ENCODE measurements around the gene PSMG3.

The PSMG3 gene

GRCh38 chr7:1555046-1555812 lies 14.6 kb downstream of the PSMG3 start:
- in situ Hi-C loops (cut with MboI; ENCODE audit: low sequenced_read_pairs): no loop called here
- H3K27me3 ChIP-seq (ENCODE audit: low read depth): no peaks in the 10 kb centered on the region
- H3K36me3 ChIP-seq (replicated peaks): no peaks in the 10 kb centered on the region
- H3K4me3 ChIP-seq: no peak overlapping the region
- H3K9me3 ChIP-seq: no peaks in the 10 kb centered on the region
- peak in 1 of 2 experiments; percentile 26 for DNase-seq (ENCODE audit: low spot score in 2 of 2)
- 0 out of 2 replicates have a peak, but pooled peaks cover 3% of the 10 kb centered on the region for H3K4me1 ChIP-seq

- Histone ChIP-seq H3K4me3 (no peak overlapping the region), H3K27me3 (ENCODE audit: low read depth) (no peaks in the 10 kb centered on the region), H3K4me1 (0 out of 2 replicates have a peak, but pooled peaks cover 3% of the 10 kb centered on the region), H3K9me3 (no peaks in the 10 kb centered on the region), H3K36me3 (replicated peaks) (no peaks in the 10 kb centered on the region)
- in situ Hi-C loops (cut with MboI; ENCODE audit: low sequenced_read_pairs): no loop called here
- no peak for DNase-seq (ENCODE audit: low spot score in 2 of 2)
Observed at GRCh38 chr7:1554333-1555045, 15.3 kb downstream of the PSMG3 start.

GRCh38 chr7:1553512-1554210 lies 16.2 kb downstream of the PSMG3 start:
- Histone ChIP-seq H3K4me1 (0 out of 2 replicates have a peak, but pooled peaks cover 3% of the 10 kb centered on the region), H3K4me3 (no peak overlapping the region), H3K9me3 (no peaks in the 10 kb centered on the region), H3K36me3 (replicated peaks) (no peaks in the 10 kb centered on the region), H3K27me3 (ENCODE audit: low read depth) (no peaks in the 10 kb centered on the region)
- no peak for DNase-seq (ENCODE audit: low spot score in 2 of 2)
- in situ Hi-C loops (cut with MboI; ENCODE audit: low sequenced_read_pairs): no loop called here

- H3K4me1 ChIP-seq: 0 out of 2 replicates have a peak, but pooled peaks cover 3% of the 10 kb centered on the region
- no peaks in the 10 kb centered on the region for H3K9me3 ChIP-seq
- H3K4me3 ChIP-seq: no peak overlapping the region
- peak in 1 of 2 experiments; percentile 24 for DNase-seq (ENCODE audit: low spot score in 2 of 2)
- in situ Hi-C loops (cut with MboI; ENCODE audit: low sequenced_read_pairs): no loop called here
- no peaks in the 10 kb centered on the region for H3K27me3 ChIP-seq (ENCODE audit: low read depth)
- H3K36me3 ChIP-seq (replicated peaks): no peaks in the 10 kb centered on the region
Observed at GRCh38 chr7:1552200-1552599, 17.6 kb downstream of the PSMG3 start.

GRCh38 chr7:1550846-1551155 lies 19.0 kb downstream of the PSMG3 start:
- no peaks in the 10 kb centered on the region for H3K27me3 ChIP-seq (ENCODE audit: low read depth)
- no peak for DNase-seq (ENCODE audit: low spot score in 2 of 2)
- in situ Hi-C loops (cut with MboI; ENCODE audit: low sequenced_read_pairs): no loop called here
- no peaks in the 10 kb centered on the region for H3K9me3 ChIP-seq
- H3K36me3 ChIP-seq (replicated peaks): no peaks in the 10 kb centered on the region
- 0 out of 2 replicates have a peak, but pooled peaks cover 3% of the 10 kb centered on the region for H3K4me1 ChIP-seq
- no peak overlapping the region for H3K4me3 ChIP-seq

- 0 out of 2 replicates have a peak, but pooled peaks cover 3% of the 10 kb centered on the region for H3K4me1 ChIP-seq
- H3K4me3 ChIP-seq: no peak overlapping the region
- H3K27me3 ChIP-seq (ENCODE audit: low read depth): no peaks in the 10 kb centered on the region
- H3K36me3 ChIP-seq (replicated peaks): no peaks in the 10 kb centered on the region
- in situ Hi-C loops (cut with MboI; ENCODE audit: low sequenced_read_pairs): no loop called here
- no peaks in the 10 kb centered on the region for H3K9me3 ChIP-seq
- DNase-seq (ENCODE audit: low spot score in 2 of 2): no peak
Observed at GRCh38 chr7:1550005-1550845, 19.6 kb downstream of the PSMG3 start.

GRCh38 chr7:1549357-1550004 lies 20.4 kb downstream of the PSMG3 start:
- in situ Hi-C loops (cut with MboI; ENCODE audit: low sequenced_read_pairs): no loop called here
- no peak overlapping the region for H3K4me3 ChIP-seq
- H3K4me1 ChIP-seq: 0 out of 2 replicates have a peak, but pooled peaks cover 3% of the 10 kb centered on the region
- no peaks in the 10 kb centered on the region for H3K36me3 ChIP-seq (replicated peaks)
- H3K9me3 ChIP-seq: no peaks in the 10 kb centered on the region
- no peaks in the 10 kb centered on the region for H3K27me3 ChIP-seq (ENCODE audit: low read depth)
- no peak for DNase-seq (ENCODE audit: low spot score in 2 of 2)

- Histone ChIP-seq H3K36me3 (replicated peaks) (no peaks in the 10 kb centered on the region), H3K9me3 (no peaks in the 10 kb centered on the region), H3K4me3 (no peak overlapping the region), H3K4me1 (0 out of 2 replicates have a peak, but pooled peaks cover 3% of the 10 kb centered on the region), H3K27me3 (ENCODE audit: low read depth) (no peaks in the 10 kb centered on the region)
- no peak for DNase-seq (ENCODE audit: low spot score in 2 of 2)
- in situ Hi-C loops (cut with MboI; ENCODE audit: low sequenced_read_pairs): no loop called here
Observed at GRCh38 chr7:1548944-1549343, 20.9 kb downstream of the PSMG3 start.

- peak in 1 of 2 experiments; percentile 30 for DNase-seq (ENCODE audit: low spot score in 2 of 2)
- 0 out of 2 replicates have a peak, but pooled peaks cover 3% of the 10 kb centered on the region for H3K4me1 ChIP-seq
- no peak overlapping the region for H3K4me3 ChIP-seq
- in situ Hi-C loops (cut with MboI; ENCODE audit: low sequenced_read_pairs): no loop called here
- no peaks in the 10 kb centered on the region for H3K9me3 ChIP-seq
- no peaks in the 10 kb centered on the region for H3K36me3 ChIP-seq (replicated peaks)
- H3K27me3 ChIP-seq (ENCODE audit: low read depth): no peaks in the 10 kb centered on the region
Observed at GRCh38 chr7:1548438-1548831, 21.4 kb downstream of the PSMG3 start.

GRCh38 chr7:1547777-1548437 lies 21.9 kb downstream of the PSMG3 start:
- Histone ChIP-seq H3K4me1 (0 out of 2 replicates have a peak, but pooled peaks cover 3% of the 10 kb centered on the region), H3K9me3 (no peaks in the 10 kb centered on the region), H3K4me3 (no peak overlapping the region), H3K27me3 (ENCODE audit: low read depth) (no peaks in the 10 kb centered on the region), H3K36me3 (replicated peaks) (no peaks in the 10 kb centered on the region)
- in situ Hi-C loops (cut with MboI; ENCODE audit: low sequenced_read_pairs): no loop called here
- DNase-seq (ENCODE audit: low spot score in 2 of 2): no peak

- Histone ChIP-seq H3K36me3 (replicated peaks) (no peaks in the 10 kb centered on the region), H3K27me3 (ENCODE audit: low read depth) (no peaks in the 10 kb centered on the region), H3K9me3 (no peaks in the 10 kb centered on the region), H3K4me3 (no peak overlapping the region), H3K4me1 (0 out of 2 replicates have a peak, but pooled peaks cover 2% of the 10 kb centered on the region)
- in situ Hi-C loops (cut with MboI; ENCODE audit: low sequenced_read_pairs): no loop called here
- DNase-seq (ENCODE audit: low spot score in 2 of 2): no peak
Observed at GRCh38 chr7:1546909-1547776, 22.7 kb downstream of the PSMG3 start.
